Germinal center (tissue), 1 donor: ENCODE data around the gene SELENOO.
A peak's percentile ranks its signal among the peaks of the same experiment; 100 is the strongest.

Experiments
- DNase-seq: peaks from one replicate; pipeline ENCODE4 v3.0.0; 2012; ENCODE audit warnings: mixed read lengths, low spot score

SELENOO gene

DNA sequence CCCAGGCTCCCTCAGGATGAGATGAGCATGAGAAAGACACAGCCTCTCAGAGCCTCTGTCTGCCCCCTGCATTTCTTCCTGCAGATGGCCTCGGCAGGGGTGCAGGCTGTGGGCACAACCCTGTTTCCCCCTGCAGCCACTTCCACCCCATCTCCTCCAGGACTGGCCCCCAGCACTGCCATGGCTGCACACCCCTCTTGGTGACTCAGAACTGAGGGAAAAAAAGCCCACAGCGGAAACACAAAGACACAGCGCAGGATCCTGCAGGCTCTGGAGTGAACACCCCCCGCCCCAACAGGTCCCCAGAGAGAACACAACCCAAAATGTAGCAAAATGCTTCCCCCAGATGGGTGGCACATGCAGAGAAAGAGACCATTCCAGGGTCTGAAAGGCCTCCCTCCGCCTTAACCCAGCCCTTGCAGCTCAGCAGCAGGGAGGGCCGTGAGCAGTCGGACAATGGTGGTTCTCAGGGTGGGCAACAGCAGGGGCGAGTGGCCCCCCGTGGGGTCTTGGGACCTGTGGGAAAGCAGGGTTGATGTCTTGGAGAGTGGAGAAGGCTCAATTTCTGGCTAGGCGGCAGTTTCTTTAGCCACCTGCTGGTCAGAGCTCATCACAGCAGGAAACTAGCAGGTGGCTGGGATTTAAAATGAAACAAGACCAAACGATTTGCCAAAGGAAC, 36.1 kb downstream of the SELENOO start:
- no peak for DNase-seq

DNA sequence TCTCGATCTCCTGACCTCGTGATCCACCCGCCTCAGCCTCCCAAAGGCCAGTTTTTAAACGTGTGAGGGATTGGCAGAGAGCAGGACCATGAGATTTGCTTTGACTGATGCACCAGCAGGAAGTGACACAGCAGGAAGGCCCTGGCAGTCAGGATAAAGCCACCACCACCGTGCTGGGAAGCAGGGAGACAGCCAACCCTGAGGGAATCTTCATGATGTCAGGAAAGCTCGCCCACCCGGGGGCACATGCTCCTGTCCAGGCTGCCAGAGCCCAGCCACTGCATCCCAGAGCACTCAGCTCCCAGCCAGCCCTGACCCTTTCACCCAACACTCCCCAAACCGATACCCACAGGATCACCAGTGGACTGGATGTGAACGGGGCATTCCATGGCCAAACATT, 37.9 kb downstream of the SELENOO start:
- DNase-seq = no peak

DNA sequence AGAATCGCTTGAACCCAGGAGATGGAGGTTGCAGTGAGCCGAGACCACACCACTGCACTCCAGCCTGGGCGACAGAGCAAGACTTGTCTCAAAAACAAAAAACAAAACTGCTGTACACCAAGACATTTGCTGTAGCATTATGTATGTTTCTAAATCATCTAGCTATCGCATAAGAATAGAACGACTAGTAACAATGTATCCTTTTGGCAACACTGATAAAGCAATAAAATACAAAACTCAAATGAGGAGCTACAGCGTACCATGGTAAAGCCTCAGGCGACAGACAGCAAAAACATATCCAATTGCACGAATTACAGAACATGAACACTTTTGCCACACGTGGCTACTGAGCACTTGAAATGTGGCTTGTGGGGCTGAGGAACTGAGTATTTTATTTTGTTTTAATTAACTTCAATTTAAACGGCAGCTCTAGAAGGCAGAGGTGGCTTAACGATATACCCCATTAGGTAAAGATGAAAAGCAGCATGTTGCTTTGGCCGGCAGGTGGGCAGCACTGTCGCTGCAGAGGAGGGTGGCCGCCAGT, 41.7 kb downstream of the SELENOO start:
- DNase-seq = no peak

DNA sequence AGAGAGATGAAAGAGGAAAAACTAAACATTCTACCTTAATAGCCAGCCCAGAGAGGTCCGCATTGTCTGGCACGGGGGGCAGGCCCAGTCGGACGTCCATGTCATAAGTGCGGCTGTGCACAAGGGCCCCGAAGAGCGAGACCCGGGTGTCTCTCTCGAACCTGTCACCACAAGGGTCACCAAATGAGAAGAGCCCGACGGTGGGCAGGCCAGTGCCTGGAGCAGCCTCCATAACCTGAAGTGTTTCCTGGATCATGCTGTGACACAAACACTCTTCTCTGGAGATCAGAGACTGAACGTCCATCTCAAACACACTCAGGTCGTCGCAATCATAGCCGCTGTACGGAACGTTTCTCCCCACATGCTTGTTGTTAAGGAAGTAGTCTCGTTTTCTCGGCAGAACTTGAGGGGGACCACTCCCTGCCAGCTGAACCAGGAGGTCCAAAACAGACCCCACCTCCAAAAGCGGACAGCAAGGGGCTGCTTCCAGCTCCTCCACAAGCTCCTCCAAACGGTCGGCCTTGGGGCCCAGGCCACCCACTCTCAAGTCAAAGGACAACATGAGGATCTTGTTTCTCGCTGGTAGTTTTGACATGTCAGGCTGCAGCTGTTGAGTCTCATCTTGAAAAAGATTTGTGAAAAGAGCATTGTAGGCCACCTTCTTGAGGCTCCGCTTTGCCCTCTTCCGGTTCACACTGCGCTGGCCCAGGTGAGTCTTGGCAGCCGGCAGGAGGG, 43.0 kb downstream of the SELENOO start:
- no peak for DNase-seq

DNA sequence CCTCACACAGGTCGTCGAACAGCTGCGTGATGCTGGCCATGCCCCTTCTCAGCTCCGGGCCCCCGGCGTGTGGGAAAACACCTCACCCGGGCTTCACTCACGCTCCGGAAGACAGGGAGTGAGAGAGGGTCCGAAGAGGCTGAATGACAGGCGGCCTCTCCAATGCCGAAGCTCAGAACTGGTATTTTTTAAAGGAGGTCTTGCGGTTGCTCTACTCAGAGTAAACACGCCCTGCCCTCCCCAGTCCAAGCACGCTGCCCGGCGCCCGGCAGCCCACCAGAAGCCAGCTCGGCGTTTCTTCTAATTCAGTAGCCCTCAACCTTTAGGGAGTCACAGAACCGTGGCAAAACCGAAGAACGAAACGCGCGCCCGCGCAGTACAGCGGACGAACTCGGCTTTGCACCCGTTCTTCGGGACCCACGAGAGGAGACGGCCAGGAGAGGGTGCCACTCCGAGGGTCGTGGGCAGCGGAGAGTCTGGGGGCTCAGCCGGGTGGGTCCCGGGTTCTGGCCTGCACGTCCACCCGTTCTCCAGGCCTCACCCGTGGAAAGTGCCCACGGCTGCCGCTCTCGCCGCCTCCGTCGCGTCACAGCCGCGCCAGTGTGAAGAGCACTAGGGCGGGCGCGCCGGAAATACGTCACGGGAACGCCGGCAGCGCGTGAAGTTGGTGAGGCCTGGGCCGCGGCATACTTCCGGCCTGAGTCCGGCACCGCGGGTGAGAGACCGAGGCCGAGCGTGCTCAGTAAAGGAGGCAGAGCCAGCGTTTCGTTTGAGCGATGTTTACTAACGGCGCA, 43.8 kb downstream of the SELENOO start, which contains the start of gene TUBGCP6:
Gene TUBGCP6, minus strand, starts transcription at position 604 of the 794 bp plus-strand sequence. Its CDS starts 564 bp downstream, at position 40.
- DNase-seq = peak; percentile 90

DNA sequence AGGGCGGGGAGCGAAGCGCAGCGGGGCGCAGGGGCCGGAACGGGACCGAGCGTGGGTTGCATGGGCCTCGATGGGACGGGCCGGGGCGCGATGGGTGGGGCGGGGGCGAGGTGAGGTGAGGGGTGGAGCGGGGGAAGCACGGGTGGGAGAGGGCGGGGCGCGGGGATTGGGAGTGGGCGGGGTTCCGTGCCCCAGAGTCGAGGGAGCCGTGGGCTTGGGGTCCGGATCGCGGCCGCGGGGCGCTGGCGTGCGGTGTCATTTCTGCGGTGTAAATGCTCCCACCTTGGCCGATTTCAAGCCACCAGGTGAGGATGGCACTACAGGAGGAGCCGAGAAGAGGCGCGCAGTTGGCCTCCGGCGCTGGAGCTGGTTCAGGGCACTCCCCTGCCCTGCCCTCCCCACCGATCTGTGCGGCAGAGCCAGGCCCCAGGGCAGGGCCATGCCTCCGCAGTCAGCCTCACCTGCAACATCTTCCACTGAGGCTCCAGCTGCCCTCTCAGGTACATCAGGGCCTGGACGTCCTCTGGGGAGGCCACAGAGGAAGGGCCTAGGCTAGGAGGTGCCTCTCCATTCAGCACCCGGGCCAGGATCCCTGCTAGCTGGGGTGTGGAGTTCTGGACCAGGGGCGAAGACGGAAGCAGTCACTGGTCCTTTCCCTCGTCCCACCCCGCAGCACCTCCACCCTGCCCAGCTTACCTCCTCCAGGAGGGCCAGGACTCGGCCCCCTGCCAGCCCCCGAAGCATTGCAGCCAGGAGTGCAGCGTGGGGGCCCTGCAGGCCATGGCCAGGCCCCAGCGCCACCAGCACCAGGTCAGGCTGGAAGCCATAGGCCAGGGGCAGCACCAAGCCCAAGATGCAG, 44.6 kb downstream of the SELENOO start:
- DNase-seq = no peak

DNA sequence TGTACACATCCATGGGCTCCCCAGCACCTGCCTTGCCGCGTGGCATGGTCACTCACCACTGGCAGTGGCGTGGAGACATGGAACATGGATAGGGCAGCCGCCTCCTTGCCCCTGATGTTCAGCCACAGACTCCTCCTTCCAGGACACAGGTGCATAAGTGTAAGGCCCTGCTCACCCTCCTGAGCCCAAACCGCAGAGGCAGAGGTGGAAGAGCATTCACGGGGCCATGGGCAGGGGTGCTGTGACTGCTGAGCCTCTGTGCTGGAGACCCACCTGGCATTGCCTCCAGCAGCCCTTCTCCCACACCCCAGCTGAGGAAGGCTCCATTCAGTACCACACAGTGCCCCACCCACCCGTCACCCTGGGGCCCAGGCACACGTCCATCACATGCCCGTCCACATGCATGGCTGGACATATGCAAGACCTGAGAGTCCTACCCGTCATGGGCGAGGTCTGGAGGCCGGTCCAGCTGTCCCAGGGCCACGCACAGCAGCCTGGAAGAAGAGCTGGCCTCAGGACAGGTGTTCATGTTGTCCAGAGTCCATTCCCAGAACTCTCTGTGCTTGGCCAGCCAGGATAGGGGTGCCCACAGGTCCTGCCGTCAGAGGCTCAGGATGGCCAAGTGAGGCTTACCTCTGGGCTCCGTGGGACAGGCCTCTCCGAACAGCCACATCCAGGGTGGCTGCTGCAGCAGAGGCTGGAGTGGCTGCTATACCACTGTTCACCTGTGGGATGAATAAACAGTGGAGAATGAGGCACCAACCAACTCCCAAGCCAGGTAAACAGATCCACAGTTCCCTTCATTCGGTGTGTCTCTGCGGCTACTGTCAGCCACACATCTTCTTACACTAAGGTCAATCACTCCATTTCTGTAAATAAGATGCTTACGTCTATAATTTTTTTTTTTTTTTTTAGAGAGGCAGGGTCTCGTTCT, 45.7 kb downstream of the SELENOO start:
- no peak for DNase-seq

DNA sequence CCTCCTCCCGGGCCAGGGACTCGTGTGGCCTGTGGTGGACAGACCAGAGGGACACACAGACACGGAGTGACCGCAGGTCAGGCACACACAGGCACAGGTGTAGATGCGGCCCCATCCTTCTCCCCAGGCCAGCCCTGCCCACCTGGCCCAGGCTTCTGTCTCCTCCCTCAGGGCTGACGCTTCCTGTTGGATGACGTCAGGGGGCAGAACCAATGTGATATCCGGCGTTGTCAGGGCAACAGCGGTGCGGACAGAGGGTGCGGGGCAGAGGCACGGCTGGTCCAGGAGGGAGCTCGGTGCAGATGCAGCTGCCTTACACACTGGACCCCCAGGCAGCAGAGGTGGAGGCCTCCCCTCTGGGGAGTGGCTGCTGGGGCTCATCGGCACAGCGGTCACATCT, 46.9 kb downstream of the SELENOO start:
- DNase-seq = peak; percentile 64

DNA sequence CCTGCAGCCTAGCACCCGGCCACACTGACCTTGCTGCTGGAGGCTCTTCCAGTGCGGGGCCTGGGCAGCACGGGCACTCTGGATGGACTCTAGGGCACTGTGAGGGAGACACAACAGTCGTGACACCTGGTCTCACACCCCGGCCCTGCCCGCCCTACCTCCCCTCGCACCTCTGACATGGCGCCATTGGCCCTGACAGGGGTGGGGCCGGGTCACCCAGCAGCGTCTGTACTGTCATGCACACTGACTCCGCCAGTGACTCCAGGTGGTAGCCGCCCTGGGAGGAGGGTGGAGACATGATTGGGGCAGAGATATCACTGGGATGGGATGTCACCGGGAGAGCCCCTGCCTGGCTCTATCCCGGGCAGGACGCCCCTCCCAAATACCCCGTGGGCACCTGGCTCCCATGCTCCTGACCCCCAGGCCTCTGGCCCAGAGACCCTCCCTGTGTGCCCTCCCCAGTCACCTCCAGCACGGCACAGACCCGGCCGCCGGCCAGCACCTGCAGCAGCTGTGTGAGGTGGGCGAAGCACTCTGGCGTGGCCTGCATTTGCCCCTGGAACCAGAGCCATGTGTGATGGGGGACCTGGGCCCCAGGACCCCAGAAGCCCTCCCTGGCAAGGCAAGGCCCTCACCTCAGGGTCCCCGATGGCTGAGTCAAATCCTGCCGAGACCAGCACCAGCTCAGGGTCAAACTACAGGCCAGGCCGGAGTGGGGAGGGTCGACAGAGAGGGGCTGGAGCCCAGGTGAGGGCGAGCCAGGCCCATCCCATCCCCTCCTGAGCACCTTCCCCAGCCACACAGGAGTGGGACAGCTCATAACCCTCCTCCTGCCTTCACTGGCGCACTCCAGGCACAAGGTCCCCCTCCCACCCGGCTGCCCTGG, 47.6 kb downstream of the SELENOO start:
- DNase-seq = no peak

DNA sequence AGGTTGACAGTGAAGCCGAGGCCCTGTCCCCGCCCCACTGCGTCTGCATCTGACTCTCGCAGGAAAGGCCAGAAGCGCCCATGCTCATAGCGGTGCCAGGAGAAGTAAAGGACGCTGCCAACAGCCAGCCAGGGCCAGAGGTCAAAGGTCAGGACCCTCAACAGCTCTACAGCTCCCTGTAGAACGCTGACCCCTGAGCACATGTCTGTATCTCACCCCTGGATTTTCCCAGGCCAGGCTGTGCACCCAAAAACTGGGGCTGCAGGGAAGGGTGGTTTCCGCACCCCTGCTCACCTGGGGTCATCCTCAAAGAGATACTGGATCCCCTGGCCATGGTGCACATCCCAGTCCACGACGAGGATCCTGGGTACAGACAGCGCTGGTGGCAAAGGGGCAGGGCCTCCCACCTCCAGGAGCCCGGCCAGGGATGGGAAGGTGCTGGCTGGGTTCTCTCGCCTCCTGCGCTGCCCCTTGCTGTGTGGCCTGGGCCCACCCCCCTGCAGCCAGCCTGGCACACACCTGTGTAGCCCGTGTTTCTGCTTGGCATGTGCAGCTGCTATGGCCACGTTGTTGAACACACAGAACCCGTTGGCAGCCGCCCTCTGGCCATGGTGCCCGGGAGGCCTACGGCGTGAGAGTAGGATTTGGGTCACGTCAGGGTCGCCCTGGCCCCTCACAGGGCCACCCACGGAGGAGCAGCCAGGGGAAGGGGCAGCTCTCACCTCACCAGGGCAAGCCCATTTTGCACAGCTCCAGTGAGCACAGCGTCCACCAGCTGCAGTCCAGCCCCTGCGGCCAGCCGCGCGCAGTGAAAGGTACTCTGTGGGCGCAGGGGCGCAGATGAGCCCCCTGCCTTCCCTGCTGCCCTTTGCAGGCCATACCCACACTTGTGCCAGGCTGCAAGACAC, 48.8 kb downstream of the SELENOO start:
- DNase-seq = no peak

DNA sequence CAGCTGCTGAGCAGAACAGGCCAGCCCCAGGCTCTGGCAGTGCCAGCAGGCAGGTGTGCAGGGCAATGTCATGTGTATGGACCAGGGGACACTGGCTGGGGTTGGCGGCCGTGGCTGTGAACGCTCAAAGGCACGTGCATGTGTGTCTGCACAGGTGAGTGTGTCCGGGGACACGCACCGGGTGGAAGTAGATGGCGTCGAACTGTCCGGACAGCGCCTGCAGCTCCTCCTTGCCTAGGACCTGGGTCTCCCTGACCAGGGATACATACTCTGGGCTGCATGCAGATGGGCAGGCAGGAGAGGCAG, 49.4 kb downstream of the SELENOO start:
- DNase-seq = no peak

DNA sequence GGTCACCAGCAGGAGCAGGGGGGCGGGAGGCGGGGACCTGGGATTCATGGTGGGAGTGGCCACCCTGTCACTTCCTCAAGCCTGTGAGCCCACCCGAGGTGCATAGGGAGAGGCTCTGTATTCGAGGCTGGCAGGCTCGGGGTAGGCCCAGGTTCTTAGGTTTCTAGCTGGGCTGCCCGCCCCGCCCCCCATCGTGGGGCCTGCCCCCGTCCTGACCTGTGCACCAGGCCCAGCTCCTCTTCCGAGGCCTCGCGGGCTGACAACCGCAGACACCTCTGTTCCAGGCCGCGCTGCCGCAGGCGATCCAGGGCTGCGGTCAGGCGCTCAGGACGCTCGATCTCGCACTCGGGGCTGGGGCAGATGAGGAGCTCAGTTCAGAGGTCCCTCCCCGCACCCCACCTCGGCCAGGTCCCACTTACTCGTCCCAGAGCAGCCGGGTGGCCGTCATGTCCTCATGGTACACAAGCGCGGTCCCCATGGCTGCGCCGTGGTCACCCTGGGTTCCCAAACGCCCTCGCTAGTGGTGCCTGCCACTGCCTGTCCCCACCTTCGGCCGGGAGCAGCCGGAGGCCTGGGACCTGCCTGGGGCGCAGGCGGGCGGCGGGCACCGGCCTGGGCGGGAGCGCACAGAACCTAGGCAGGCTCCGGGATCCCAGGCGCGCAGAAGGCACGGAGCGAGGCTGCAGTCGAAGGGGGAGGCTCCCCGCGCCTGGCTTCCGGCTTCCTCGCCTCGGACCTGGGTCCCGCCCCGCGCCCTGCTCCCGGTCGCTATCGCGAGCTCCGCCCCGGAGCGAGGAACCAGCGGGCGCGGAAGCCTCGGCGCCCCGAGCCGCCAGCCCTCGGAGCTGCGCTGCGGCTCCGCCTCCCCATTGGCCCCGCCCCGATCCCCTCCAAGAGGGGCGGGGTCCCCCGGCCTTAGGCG, 50.0 kb downstream of the SELENOO start, which contains the start of gene HDAC10:
Gene HDAC10, minus strand, starts transcription at position 711 of the 922 bp plus-strand sequence. Its CDS starts 233 bp downstream, at position 478.
- peak; percentile 88 for DNase-seq

DNA sequence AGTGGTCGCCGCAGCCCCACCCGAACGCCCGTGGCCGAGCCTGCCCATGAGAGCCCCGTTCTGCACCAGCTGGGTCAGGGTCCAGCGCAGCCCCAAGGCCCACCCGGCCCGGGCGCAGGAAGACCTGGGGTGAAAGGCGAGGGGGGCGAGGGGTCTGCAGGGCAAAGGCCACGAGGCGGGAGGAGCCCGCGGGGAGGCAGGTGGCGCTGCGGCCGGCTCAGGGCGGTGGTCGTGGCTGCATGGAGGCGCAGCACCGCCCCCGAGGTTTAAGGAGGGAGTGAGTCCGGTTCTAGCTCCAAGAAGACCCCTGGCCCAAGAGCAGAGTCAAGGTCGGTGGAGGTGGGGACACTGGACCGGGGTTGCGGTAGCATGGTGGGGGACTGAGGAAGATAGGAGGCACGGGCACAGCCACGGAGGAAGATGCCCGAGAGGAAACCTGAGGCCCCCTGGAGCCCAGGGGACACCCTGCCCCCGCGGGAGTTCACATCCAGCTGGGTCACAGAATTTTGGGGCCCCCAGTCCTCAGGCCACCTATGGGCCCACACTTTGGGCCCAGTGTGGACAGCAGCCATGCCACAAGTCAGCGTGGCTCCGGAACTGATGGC, 50.8 kb downstream of the SELENOO start:
- no peak for DNase-seq

DNA sequence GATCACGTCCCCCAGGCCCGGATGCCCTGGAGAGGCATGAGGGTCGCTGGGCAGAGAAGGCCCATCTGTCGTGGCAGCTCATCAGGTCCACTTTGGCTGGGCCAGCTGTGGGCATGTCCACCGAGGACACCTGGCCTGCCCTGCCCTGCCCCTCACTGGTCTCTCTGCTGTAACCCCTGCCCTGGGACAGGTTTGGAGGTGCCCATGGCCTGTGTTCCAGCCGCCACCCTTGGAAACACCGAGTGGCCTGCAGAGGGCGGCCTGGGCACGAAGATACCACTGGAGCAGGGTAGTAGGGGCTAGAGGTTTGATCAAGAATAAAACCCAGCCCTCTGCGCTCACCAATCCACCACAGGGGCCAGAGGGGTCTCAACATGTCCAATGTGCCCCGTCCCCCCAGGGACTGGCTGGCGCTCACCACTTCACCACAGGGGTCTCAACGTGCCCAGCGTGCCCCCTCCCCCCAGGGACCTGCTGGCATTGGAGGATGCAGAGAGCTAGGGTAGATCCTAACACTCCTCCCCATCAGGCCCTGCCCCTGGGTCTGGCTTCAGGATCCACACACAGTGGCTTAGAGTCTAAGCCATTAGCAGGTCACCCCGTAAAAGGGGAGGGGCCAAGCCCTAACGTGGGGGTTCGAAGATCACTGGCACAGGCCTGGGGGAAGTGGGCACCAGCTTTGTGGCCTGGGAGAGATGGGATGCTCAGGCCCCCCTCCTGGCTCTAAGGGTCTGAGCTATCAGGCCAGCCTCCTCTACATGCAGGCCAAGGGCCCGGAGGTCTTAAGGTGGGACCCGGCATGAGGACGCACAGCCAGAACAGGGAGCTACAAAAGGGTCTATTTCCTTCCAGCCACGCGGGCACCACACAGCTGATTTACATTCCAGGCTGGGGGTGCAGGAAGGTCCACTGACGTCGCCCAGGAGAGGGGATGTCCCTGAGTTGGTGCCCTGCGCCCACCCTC, 51.6 kb downstream of the SELENOO start:
- peak; percentile 75 for DNase-seq

DNA sequence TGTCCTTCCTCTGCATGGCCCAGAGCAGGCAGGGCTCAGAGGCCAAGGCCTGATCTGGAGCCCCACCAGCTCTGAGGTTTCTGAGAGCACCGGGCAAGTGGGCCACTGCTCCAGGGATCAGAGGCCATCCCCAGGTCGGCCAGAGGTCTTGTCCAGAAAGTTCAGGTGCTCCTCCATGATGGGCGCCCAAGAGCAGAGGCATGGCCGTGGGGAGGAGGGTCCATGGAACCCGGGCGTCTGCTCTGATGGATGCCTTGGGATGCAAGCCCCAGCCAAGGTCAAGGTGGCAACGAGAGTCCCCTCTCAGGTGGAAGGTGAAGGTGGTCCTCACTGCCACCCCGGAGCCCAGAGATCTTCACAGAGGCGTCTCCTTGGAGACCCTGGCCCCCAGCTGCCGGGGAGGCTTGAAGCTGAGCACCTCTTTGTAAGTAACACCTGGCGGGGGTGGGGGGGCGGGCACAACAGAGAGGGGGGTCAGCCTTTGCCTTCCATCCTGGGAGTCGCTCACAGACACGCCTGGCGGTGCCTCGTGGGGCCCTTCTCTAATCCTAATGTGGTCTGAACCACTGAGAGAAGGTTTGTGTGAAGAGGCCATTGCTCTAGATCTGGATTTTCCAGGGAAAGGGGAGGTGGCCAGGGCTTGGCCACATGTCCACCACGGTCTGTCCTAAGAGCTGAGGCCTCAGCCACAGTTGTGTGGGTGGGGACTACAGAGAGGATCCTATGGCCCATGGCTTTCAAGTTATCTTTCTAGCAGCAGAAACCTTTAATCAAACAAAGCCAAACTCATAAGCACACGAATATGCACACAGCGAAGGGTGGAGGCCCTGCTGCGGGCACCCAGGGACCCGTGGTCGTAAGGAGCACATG, 52.5 kb downstream of the SELENOO start:
- no peak for DNase-seq
